Ammon's horn (tissue), 1 donor: ENCODE data around the gene RNF5.
A peak's percentile ranks its signal among the peaks of the same experiment; 100 is the strongest.
"Not testable (repeated sequence)": the region's sequence is repeated elsewhere in the genome, so short reads cannot be mapped to it uniquely, and the experiment has no call there.

Source experiments
- DNase-seq: peaks from one replicate; pipeline ENCODE4 v3.0.0-alpha.2; 2016; ENCODE audit warnings: low spot score

Gene RNF5

GRCh38 chr6:32189742-32190053 is 11.5 kb downstream of the RNF5 start:
- no peak for DNase-seq

GRCh38 chr6:32190054-32190851 is 12.0 kb downstream of the RNF5 start, which contains the start of gene PBX2:
Gene PBX2 (minus strand): TSS chr6:32190202. CDS start chr6:32189915, 287 bp downstream.
- DNase-seq = peak; percentile 97

GRCh38 chr6:32190911-32191677 is 12.9 kb downstream of the RNF5 start:
- no peak for DNase-seq

- no peak for DNase-seq
Measured at GRCh38 chr6:32191696-32192607, 13.7 kb downstream of the RNF5 start.

GRCh38 chr6:32192608-32193039 is 14.4 kb downstream of the RNF5 start, which contains the start of gene GPSM3:
Gene GPSM3 (minus strand): TSS chr6:32192643. CDS start chr6:32192513, 130 bp downstream.
- DNase-seq = peak; percentile 54

GRCh38 chr6:32193096-32193495 is 14.9 kb downstream of the RNF5 start:
- not testable (repeated sequence) for DNase-seq

GRCh38 chr6:32194388-32194787 is 16.2 kb downstream of the RNF5 start:
- no peak for DNase-seq

- DNase-seq = peak; percentile 67
Measured at GRCh38 chr6:32194825-32195651, 16.8 kb downstream of the RNF5 start.

- DNase-seq = peak; percentile 100
Measured at GRCh38 chr6:32195652-32195901, 17.4 kb downstream of the RNF5 start.

- peak; percentile 96 for DNase-seq
Measured at GRCh38 chr6:32195902-32196681, 17.9 kb downstream of the RNF5 start.

- no peak for DNase-seq
Measured at GRCh38 chr6:32196682-32197616, 18.7 kb downstream of the RNF5 start.

GRCh38 chr6:32198345-32198696 is 20.1 kb downstream of the RNF5 start:
- DNase-seq = no peak

- no peak for DNase-seq
Measured at GRCh38 chr6:32198866-32199265, 20.7 kb downstream of the RNF5 start.

GRCh38 chr6:32200711-32201475 is 22.7 kb downstream of the RNF5 start:
- no peak for DNase-seq

GRCh38 chr6:32202186-32202585 is 24.0 kb downstream of the RNF5 start:
- no peak for DNase-seq

- no peak for DNase-seq
Measured at GRCh38 chr6:32203426-32204267, 25.4 kb downstream of the RNF5 start.

GRCh38 chr6:32204268-32204715 is 26.1 kb downstream of the RNF5 start:
- no peak for DNase-seq

GRCh38 chr6:32208996-32209395 is 30.8 kb downstream of the RNF5 start:
- DNase-seq = no peak
